Neural progenitor cell (in vitro differentiated cells): ENCODE results near the gene SLC25A13.

Experiments
- EZH2phosphoT487 ChIP-seq: fragments of 200-600 bp; sonication (generic); IDR thresholded peaks from 2 replicates; pipeline ENCODE4 v1.6.1; 2017; ENCODE audit warnings: antibody characterized with exemption
- TF ChIP-seq, protein P1 (sequence below): fragments of 200-600 bp; sonication (generic); IDR thresholded peaks from 2 replicates; pipeline ENCODE4 v1.5.1; 2017; ENCODE audit warnings: antibody characterized with exemption, mild to moderate bottlenecking

DNA sequence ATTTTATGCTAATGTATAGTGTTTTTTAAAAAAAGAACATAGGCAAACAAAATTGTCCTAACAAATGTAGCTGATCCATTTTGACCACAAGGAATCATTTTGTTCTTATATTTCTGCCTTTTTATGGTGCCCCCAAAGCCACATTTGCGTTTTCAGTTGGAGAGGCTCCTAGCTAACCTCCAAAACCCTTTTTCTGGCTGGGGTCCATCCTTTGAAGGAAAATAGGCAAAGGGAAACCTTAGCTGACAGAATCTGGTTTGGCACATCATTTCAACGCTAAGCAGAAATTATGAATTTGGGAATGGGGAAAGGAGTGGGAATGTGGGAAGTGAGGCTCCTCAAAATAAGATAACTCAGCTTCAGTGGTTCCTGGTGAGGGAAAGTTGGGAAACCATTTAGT lies 25.6 kb upstream of the SLC25A13 start:
- TF ChIP-seq, protein P1, sequence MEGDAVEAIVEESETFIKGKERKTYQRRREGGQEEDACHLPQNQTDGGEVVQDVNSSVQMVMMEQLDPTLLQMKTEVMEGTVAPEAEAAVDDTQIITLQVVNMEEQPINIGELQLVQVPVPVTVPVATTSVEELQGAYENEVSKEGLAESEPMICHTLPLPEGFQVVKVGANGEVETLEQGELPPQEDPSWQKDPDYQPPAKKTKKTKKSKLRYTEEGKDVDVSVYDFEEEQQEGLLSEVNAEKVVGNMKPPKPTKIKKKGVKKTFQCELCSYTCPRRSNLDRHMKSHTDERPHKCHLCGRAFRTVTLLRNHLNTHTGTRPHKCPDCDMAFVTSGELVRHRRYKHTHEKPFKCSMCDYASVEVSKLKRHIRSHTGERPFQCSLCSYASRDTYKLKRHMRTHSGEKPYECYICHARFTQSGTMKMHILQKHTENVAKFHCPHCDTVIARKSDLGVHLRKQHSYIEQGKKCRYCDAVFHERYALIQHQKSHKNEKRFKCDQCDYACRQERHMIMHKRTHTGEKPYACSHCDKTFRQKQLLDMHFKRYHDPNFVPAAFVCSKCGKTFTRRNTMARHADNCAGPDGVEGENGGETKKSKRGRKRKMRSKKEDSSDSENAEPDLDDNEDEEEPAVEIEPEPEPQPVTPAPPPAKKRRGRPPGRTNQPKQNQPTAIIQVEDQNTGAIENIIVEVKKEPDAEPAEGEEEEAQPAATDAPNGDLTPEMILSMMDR, result no peak
- TF ChIP-seq EZH2phosphoT487, result no peak
